ENCODE measurements around the gene RPGRIP1L. TPM values are rescaled to one million over a fixed set of nuclear protein-coding genes. Genes with fewer than 3 reads are reported as not detected.

The RPGRIP1L gene
- polyA plus RNA-seq, 1 experiment = 5.0 TPM

DNA sequence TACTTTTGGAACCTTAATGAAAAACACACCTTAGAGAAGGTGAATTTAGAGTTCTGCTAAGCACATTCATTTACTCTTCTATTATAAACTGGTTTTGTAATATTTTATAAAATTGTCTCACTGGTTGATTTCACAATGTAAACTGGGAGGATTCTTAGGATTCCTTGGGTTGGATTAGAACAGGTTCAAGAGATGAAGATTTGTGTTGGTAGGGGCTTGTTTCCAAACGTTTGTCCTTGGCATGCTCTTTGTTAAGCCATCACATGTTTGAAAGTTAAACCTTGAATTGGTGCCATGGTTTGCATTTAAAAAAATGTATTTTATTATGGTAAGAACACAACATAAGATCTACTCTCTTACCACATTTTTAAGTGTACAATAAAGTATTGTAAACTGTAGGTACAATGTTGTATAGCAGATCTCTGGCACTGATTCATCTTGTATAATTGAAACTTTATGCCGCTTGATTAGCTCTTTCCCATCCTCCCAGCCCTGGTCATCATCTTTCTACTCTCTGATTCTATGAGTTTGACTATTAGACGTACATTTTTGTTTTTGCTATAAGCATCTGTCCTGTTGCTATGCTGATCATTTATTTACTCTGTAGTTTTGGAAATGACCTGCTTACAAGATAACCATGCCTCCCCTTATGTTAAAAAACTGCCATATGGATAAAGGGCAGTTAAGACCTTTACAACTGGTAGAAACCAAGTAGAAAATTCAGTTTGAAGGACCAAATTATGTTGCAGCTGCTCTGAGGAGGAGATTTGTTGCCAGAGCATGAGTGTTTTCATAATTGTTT lies 9.9 kb upstream of the RPGRIP1L start:
- H3K36me3 ChIP-seq (ENCODE audit: control insufficient read depth, insufficient read depth, low read length) = no peaks in the 10 kb centered on the region
- H3K27me3 ChIP-seq (ENCODE audit: control insufficient read depth, insufficient read depth, low read length) = no peaks in the 10 kb centered on the region
- POLR2A ChIA-PET = no interaction called here
- DNase-seq (ENCODE audit: low read depth) = no peak
- CTCF ChIA-PET = interaction anchor here (1.2 kb wide), 1 partner anchor 10 kb away, joined by 6 read pairs; the partner anchor contains the start of genes FTO and RPGRIP1L
- H3K4me3 ChIP-seq (ENCODE audit: low read depth, low read length) = no peak overlapping the region
- TF ChIP-seq, protein P1, sequence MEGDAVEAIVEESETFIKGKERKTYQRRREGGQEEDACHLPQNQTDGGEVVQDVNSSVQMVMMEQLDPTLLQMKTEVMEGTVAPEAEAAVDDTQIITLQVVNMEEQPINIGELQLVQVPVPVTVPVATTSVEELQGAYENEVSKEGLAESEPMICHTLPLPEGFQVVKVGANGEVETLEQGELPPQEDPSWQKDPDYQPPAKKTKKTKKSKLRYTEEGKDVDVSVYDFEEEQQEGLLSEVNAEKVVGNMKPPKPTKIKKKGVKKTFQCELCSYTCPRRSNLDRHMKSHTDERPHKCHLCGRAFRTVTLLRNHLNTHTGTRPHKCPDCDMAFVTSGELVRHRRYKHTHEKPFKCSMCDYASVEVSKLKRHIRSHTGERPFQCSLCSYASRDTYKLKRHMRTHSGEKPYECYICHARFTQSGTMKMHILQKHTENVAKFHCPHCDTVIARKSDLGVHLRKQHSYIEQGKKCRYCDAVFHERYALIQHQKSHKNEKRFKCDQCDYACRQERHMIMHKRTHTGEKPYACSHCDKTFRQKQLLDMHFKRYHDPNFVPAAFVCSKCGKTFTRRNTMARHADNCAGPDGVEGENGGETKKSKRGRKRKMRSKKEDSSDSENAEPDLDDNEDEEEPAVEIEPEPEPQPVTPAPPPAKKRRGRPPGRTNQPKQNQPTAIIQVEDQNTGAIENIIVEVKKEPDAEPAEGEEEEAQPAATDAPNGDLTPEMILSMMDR (IDR thresholded peaks at IDR 0.05; ENCODE audit: insufficient read depth, low read depth, low read length) = no peak

DNA sequence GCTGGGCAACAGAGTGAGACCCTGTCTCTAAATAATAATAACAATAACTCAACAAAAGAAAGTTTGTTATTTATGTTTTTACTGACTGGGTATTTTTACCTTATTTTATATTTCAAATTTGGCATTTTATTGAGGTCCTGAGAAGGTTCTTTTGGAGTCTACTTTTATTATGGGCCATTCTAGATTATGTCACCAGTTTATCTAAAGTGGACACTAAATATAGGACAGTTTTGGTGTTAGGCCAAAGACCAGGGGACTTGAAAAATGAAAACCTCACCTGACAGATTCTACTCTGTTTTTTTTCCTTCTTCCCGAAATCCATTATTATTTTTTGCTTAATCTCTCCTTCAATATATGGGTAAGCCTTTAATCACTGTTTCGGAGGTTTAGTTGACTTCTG lies 8.4 kb upstream of the RPGRIP1L start:
- H3K4me3 ChIP-seq (ENCODE audit: low read depth, low read length) = no peak overlapping the region
- no peak for DNase-seq (ENCODE audit: low read depth)
- TF ChIP-seq, protein P1 (IDR thresholded peaks at IDR 0.05; ENCODE audit: insufficient read depth, low read depth, low read length) = no peak
- POLR2A ChIA-PET = no interaction called here
- no peaks in the 10 kb centered on the region for H3K27me3 ChIP-seq (ENCODE audit: control insufficient read depth, insufficient read depth, low read length)
- H3K36me3 ChIP-seq (ENCODE audit: control insufficient read depth, insufficient read depth, low read length) = no peaks in the 10 kb centered on the region
- CTCF ChIA-PET = interaction anchor here (0.6 kb wide), 2 partner anchors 46 to 51 kb away, joined by 3 to 5 read pairs; no protein-coding TSS in a partner anchor

DNA sequence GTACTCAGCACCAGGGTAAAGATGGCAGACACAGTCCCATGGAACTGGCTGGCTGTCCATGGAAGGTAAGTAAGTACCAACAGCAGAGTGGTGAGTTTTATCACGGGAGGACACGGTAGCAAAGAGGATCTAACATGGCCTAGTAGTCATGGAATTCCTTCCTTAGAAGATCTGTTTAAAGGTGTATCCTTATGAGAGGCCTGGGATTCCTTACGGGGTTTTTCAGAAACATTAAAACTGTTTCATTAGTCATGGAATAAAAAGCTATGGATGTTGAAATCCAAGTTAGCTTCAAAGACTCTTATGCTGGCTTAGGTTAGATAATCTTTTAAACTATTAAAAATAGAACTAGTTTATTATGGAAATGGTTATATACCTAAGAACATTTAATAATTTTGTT lies 7.7 kb upstream of the RPGRIP1L start:
- no peaks in the 10 kb centered on the region for H3K36me3 ChIP-seq (ENCODE audit: control insufficient read depth, insufficient read depth, low read length)
- no peak for DNase-seq (ENCODE audit: low read depth)
- ChIA-PET POLR2A (no interaction called here), CTCF (interaction anchor here (0.6 kb wide), 1 partner anchor 50 kb away, joined by 5 read pairs; no protein-coding TSS in a partner anchor)
- TF ChIP-seq, protein P1 (IDR thresholded peaks at IDR 0.05; ENCODE audit: insufficient read depth, low read depth, low read length) = no peak
- no peak overlapping the region for H3K4me3 ChIP-seq (ENCODE audit: low read depth, low read length)
- no peaks in the 10 kb centered on the region for H3K27me3 ChIP-seq (ENCODE audit: control insufficient read depth, insufficient read depth, low read length)

DNA sequence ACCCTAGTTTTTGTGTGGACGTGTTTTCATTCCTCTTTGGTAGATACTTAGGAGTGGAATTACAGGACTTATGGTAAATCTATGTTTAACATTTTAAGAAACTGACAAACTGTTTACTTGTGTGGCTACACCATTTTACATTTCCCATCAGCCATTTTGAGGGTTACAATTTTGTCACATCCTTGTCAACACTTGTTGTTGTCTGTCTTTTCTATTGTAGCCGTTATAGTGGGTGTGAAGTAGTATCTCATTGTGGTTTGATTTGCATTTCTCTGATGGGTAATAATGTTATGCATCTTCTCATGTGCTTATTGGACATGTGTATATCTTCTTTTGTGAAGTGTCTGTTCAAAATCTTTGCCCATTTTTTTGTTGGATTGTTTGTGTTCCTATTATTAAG lies 4.8 kb upstream of the RPGRIP1L start:
- ChIA-PET POLR2A (no interaction called here), CTCF (no interaction called here)
- TF ChIP-seq, protein P1 (IDR thresholded peaks at IDR 0.05; ENCODE audit: insufficient read depth, low read depth, low read length) = no peak
- H3K27me3 ChIP-seq (ENCODE audit: control insufficient read depth, insufficient read depth, low read length) = no peaks in the 10 kb centered on the region
- no peak overlapping the region for H3K4me3 ChIP-seq (ENCODE audit: low read depth, low read length)
- no peaks in the 10 kb centered on the region for H3K36me3 ChIP-seq (ENCODE audit: control insufficient read depth, insufficient read depth, low read length)
- DNase-seq (ENCODE audit: low read depth) = no peak

DNA sequence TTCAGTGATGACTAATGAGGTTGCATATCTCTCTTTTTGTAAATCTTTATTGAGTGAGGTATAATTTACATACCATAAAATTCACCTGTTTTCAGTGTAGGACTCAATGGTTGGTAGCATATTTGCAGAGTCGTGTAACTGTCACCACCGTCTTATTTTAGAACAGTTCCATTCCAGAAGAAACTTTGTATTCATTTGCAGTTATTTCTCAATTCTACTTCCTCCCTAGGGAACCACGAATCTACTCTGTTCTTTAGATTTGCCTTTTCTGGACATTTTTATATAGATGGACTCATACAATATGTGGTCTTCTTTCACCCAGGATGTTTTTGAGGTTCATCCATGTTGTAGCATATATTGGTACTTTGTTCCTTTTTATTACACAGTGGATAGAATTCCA lies 4.0 kb upstream of the RPGRIP1L start:
- TF ChIP-seq, protein P1 (IDR thresholded peaks at IDR 0.05; ENCODE audit: insufficient read depth, low read depth, low read length) = no peak
- H3K4me3 ChIP-seq (ENCODE audit: low read depth, low read length) = no peak overlapping the region
- H3K36me3 ChIP-seq (ENCODE audit: control insufficient read depth, insufficient read depth, low read length) = no peaks in the 10 kb centered on the region
- H3K27me3 ChIP-seq (ENCODE audit: control insufficient read depth, insufficient read depth, low read length) = no peaks in the 10 kb centered on the region
- no peak for DNase-seq (ENCODE audit: low read depth)
- POLR2A ChIA-PET = no interaction called here
- CTCF ChIA-PET = no interaction called here

Data from BJ (cell line).